ELF-1 (cell line): Measurements from ENCODE around the gene BMPR1B.
"Not testable (repeated sequence)": the region's sequence is repeated elsewhere in the genome, so short reads cannot be mapped to it uniquely, and the experiment has no call there.

ENCODE experiments used
- DNase-seq: peaks from one replicate; pipeline ENCODE4 v3.0.0-alpha.2; 2016; ENCODE audit warnings: low read depth, low spot score

BMPR1B gene

GRCh38 chr4:95139424-95139823 lies 381.7 kb downstream of the BMPR1B start:
- not testable (repeated sequence) for DNase-seq

GRCh38 chr4:95141361-95141760 lies 383.6 kb downstream of the BMPR1B start:
- no peak for DNase-seq

DNA sequence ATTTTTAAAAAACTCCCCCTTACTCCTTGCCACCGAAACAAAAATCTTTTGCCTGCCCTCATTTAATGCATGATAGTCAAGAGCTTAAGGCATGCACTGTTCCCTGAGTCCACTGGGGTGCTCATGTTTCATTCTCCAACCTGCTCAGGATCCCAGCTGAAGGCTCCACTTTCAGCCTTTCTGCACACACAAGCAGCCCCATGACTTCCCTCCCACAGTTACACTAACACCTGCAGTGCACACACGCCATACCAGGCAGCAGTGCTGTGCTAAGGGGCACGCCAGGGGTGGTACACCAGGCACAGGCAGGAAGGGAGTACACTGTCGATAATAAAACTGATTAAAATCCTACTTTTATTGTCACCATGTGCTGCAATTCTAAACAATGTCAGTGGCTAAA lies 385.2 kb downstream of the BMPR1B start:
- DNase-seq: no peak

DNA sequence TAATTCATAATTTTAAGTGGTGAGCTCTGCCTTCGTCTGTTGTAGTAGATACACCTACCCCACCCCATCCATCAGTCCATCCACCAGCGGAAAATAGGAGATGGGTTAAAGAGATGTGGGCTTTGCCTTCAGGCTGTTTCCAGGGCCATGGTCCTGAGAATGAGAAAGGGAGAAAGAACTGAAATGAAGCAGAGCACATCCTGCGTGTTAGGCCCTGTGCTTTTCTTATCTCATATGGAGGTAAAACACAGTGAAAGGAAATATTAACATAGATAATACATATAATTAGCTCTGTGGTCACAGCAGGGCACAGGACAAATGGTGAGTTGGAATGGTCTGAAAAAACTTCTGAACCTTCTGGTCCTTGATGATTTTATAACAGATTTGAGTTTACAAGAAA lies 393.5 kb downstream of the BMPR1B start:
- DNase-seq: no peak

GRCh38 chr4:95153182-95153581 lies 395.4 kb downstream of the BMPR1B start:
- peak; percentile 22 for DNase-seq

- DNase-seq: no peak
Observed at GRCh38 chr4:95155759-95156451, 398.1 kb downstream of the BMPR1B start.

- no peak for DNase-seq
Observed at GRCh38 chr4:95156452-95156765, 398.7 kb downstream of the BMPR1B start.

- DNase-seq: no peak
Observed at GRCh38 chr4:95157596-95157995, 399.8 kb downstream of the BMPR1B start.

GRCh38 chr4:95158045-95158444 lies 400.3 kb downstream of the BMPR1B start:
- no peak for DNase-seq

- DNase-seq: no peak
Observed at GRCh38 chr4:95158626-95159025, 400.9 kb downstream of the BMPR1B start.

- no peak for DNase-seq
Observed at GRCh38 chr4:95159384-95159783, 401.6 kb downstream of the BMPR1B start.

DNA sequence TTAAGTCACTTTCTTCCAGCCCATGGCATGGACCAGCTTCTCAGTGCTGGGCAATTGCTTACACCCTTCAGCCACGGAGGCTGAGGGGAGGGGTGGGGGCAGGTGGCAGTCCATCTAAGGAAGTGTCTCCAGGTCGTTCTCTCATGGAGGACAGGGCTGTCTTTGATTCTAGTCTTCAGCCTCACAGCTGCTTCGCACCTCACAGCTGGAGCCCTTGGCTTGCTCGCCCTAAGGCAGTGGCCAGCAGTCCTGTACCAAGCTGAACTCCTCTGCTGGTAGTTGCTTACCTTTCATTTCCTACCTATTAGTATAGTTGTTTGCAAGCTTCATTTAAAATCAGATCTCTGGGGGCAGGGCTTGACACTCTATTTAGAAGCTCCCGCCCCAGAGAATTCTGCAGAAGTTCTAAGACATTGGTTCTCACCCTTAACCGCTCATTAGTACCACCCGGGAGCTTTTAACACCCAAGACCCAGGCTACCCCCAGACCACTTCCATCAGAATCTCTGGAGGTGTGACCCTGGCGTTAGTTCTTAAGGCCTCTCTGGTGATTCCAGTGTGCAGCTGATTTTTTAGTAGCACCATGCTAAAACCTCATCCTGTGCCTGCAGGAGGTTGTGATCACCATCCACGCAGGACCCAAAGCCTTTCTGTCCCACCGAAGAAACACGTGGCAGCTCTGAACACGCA lies 404.2 kb downstream of the BMPR1B start:
- peak; percentile 47 for DNase-seq

GRCh38 chr4:95162867-95163266 lies 405.1 kb downstream of the BMPR1B start:
- DNase-seq: no peak

GRCh38 chr4:95165926-95166524 lies 408.3 kb downstream of the BMPR1B start:
- DNase-seq: no peak

DNA sequence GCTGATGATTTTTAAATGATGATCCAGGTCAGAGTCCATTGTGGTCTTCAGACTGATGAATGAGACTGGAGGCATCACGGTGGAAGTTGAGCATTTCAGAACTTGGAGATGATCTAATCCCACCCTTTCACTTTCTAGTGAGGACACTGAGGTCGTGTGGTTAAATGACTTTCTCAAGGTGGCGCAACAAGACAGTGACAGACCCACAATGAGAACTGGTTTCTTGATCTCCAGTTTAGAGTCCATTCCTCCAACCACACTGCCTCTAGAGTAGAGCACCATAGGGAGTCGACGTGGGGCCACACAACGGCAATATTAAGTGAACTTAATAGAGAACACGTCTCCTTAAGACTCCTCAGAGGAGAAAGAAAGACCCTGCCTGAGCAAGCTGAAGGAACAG lies 410.1 kb downstream of the BMPR1B start:
- no peak for DNase-seq

GRCh38 chr4:95170176-95170575 lies 412.4 kb downstream of the BMPR1B start:
- no peak for DNase-seq

GRCh38 chr4:95171377-95171776 lies 413.6 kb downstream of the BMPR1B start:
- DNase-seq: not testable (repeated sequence)

DNA sequence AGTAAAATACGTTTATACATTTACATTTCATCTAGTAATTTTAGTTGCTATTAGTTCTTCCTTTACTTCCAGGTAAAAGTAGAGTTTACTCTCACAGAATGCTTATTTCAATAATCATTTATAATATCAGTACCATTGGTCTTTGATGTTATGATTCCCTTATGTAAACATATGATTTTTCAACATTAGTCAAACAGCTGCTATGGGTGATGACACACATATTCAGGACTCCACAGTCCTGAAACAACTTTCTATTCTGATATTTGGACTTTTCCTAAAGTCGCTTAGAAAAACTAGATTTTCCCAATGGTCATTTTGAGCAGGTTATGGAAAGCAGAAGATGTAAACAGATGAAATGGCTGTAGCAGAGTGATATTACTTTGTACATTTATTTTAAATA lies 421.2 kb downstream of the BMPR1B start:
- no peak for DNase-seq

- DNase-seq: peak; percentile 25
Observed at GRCh38 chr4:95180531-95181242, 422.9 kb downstream of the BMPR1B start.

- DNase-seq: peak; percentile 89
Observed at GRCh38 chr4:95181243-95181995, 423.7 kb downstream of the BMPR1B start.

- no peak for DNase-seq
Observed at GRCh38 chr4:95181996-95182306, 424.2 kb downstream of the BMPR1B start.
